Mesenchymal stem cell (in vitro differentiated cells and primary cell): ENCODE results near the gene RBFA. TPM values are rescaled to one million over a fixed set of nuclear protein-coding genes. Genes with fewer than 3 reads are reported as not detected.

ENCODE experiments used
- DNase-seq: peaks from one replicate; pipeline ENCODE4 v3.0.0-alpha.2; 2013
- H2AFZ ChIP-seq: one replicate; pipeline ENCODE4 v1.6.1; 2013; ENCODE audit warnings: low read depth, mild to moderate bottlenecking, control low read depth, inconsistent platforms, low read length, moderate library complexity
- H2AK5ac ChIP-seq: 2 replicates; pipeline ENCODE4 v1.6.1; 2013; ENCODE audit warnings: low read length, moderate library complexity, mild to moderate bottlenecking, inconsistent platforms; ENCODE audit not compliant: severe bottlenecking
- H2BK120ac ChIP-seq: one replicate; pipeline ENCODE4 v1.6.1; 2013; ENCODE audit warnings: low read depth, mild to moderate bottlenecking, inconsistent platforms, low read length, moderate library complexity
- H2BK12ac ChIP-seq, 2 experiments: one replicate each; pipeline ENCODE4 v1.6.1; 2013; ENCODE audit warnings: inconsistent platforms in 2 of 2, low read length in 2 of 2, mild to moderate bottlenecking in 2 of 2, moderate library complexity in 2 of 2, control low read depth in 1 of 2
- H2BK15ac ChIP-seq: one replicate; pipeline ENCODE4 v1.6.1; 2013; ENCODE audit warnings: mild to moderate bottlenecking, low read depth, inconsistent platforms; ENCODE audit not compliant: poor library complexity, severe bottlenecking
- H2BK5ac ChIP-seq: 2 replicates; pipeline ENCODE4 v1.6.1; 2013; ENCODE audit warnings: low read depth, mild to moderate bottlenecking, low read length, control low read depth, inconsistent platforms; ENCODE audit not compliant: poor library complexity, severe bottlenecking
- H3K14ac ChIP-seq, 2 experiments: one replicate each; pipeline ENCODE4 v1.6.1; 2013; ENCODE audit warnings: inconsistent platforms in 2 of 2, low read length in 2 of 2, control low read depth in 1 of 2, mild to moderate bottlenecking in 1 of 2, moderate library complexity in 1 of 2
- H3K18ac ChIP-seq, 2 experiments: one replicate each; pipeline ENCODE4 v1.6.1; 2013; ENCODE audit warnings: inconsistent platforms in 2 of 2, low read length in 2 of 2, control low read depth in 1 of 2, low read depth in 1 of 2, mild to moderate bottlenecking in 1 of 2
- H3K23ac ChIP-seq, 2 experiments: one replicate each; pipeline ENCODE4 v1.6.1; 2013; ENCODE audit warnings: inconsistent platforms in 2 of 2, low read length in 2 of 2, mild to moderate bottlenecking in 2 of 2, moderate library complexity in 2 of 2, control low read depth in 1 of 2
- H3K27ac ChIP-seq: 2 replicates; pipeline ENCODE4 v1.5.1; 2013; ENCODE audit warnings: mild to moderate bottlenecking, moderate library complexity, low read length, control low read depth, inconsistent platforms; ENCODE audit not compliant: poor library complexity, severe bottlenecking
- H3K27me3 ChIP-seq, 2 experiments: 2 replicates each; pipeline versions ENCODE4 v1.6.1 to v1.7.0; 2013; ENCODE audit warnings: low read length in 2 of 2, mild to moderate bottlenecking in 2 of 2, moderate library complexity in 2 of 2, control low read depth in 1 of 2, inconsistent platforms in 1 of 2; ENCODE audit not compliant: control insufficient read depth in 1 of 2, insufficient read depth in 1 of 2
- H3K36me3 ChIP-seq, 2 experiments: 2 replicates each; pipeline versions ENCODE4 v1.6.1 to v1.7.0; 2013; ENCODE audit warnings: low read length in 2 of 2, control low read depth in 1 of 2, inconsistent platforms in 1 of 2, low read depth in 1 of 2, mild to moderate bottlenecking in 1 of 2; ENCODE audit not compliant: insufficient read depth in 2 of 2, control insufficient read depth in 1 of 2
- H3K4ac ChIP-seq, 2 experiments: one replicate each; pipeline ENCODE4 v1.6.1; 2013; ENCODE audit warnings: inconsistent platforms in 2 of 2, low read length in 2 of 2, mild to moderate bottlenecking in 2 of 2, moderate library complexity in 2 of 2, control low read depth in 1 of 2, low read depth in 1 of 2
- H3K4me1 ChIP-seq: 2 replicates; pipeline ENCODE4 v1.6.1; 2013; ENCODE audit warnings: low read depth, low read length, control low read depth; ENCODE audit not compliant: control insufficient read depth, insufficient read depth
- H3K4me2 ChIP-seq: 2 replicates; pipeline ENCODE4 v1.6.1; 2013; ENCODE audit warnings: low read length, mild to moderate bottlenecking, inconsistent platforms; ENCODE audit not compliant: poor library complexity, severe bottlenecking
- H3K4me3 ChIP-seq, 2 experiments: 2 replicates each; pipeline versions ENCODE4 v1.5.1 to v1.7.0; 2013; ENCODE audit warnings: low read length in 2 of 2, mild to moderate bottlenecking in 2 of 2, control low read depth in 1 of 2, low read depth in 1 of 2; ENCODE audit not compliant: insufficient read depth in 1 of 2
- H3K79me1 ChIP-seq: replicated peaks from 2 replicates; pipeline ENCODE4 v1.6.1; 2013; ENCODE audit warnings: mild to moderate bottlenecking, control low read depth, low read length, inconsistent platforms; ENCODE audit not compliant: poor library complexity, severe bottlenecking
- H3K9ac ChIP-seq: 2 replicates; pipeline ENCODE4 v1.7.0; 2013; ENCODE audit warnings: mild to moderate bottlenecking, low read length, moderate library complexity
- H3K9me3 ChIP-seq: 2 replicates; pipeline ENCODE4 v1.7.0; 2013; ENCODE audit warnings: mild to moderate bottlenecking, low read length; ENCODE audit not compliant: control insufficient read depth
- H4K8ac ChIP-seq: one replicate; pipeline ENCODE4 v1.6.1; 2013; ENCODE audit warnings: inconsistent platforms, mild to moderate bottlenecking, low read length, moderate library complexity
- H4K91ac ChIP-seq: one replicate; pipeline ENCODE4 v1.6.1; 2013; ENCODE audit warnings: mild to moderate bottlenecking, low read length, inconsistent platforms
- WGBS: methylation state at CpG from one replicate; pipeline ENCODE4 v1.1.7; 2013; ENCODE audit warnings: mixed read lengths; 5-methylcytosine and 5-hydroxymethylcytosine counted together
- polyA plus RNA-seq, 2 experiments: library from polyadenylated mRNA; stranded (reverse); fragments of 200-250 nt; gene quantifications; one replicate each; pipeline ENCODE4 v1.2.3, GENCODE V29; 2013

RBFA gene
- polyA plus RNA-seq (2013, experiment 1 of 2), result 23.3 TPM
- 22.5 TPM for polyA plus RNA-seq (2013, experiment 2 of 2)

GRCh38 chr18:80034068-80034851 is at the start of gene RBFA:
Gene RBFA, plus strand, starts transcription at chr18:80034434. Its CDS starts 62 bp downstream, at chr18:80034496.
- peak within 1 kb of the TSS in 1 of 2 experiments; percentile 46 for H3K23ac ChIP-seq
- peak within 1 kb of the TSS; percentile 55 for H2BK120ac ChIP-seq
- peak within 1 kb of the TSS; percentile 35 to 76 for H3K4ac ChIP-seq
- no peak for DNase-seq
- peak within 1 kb of the TSS; percentile 80 for H3K27ac ChIP-seq
- peak within 1 kb of the TSS; percentile 57 for H4K91ac ChIP-seq
- no peak within 1 kb of the TSS for H2BK5ac ChIP-seq
- H3K4me2 ChIP-seq, result peak within 1 kb of the TSS; percentile 70
- H3K9me3 ChIP-seq, result no peaks in the 10 kb centered on the region
- peak within 1 kb of the TSS; percentile 83 for H2AFZ ChIP-seq
- peak within 1 kb of the TSS; percentile 95 for H2BK15ac ChIP-seq
- no peaks in the 10 kb centered on the region for H3K27me3 ChIP-seq
- H2BK12ac ChIP-seq, result peak within 1 kb of the TSS; percentile 49 to 60
- peak within 1 kb of the TSS in 1 of 2 experiments; percentile 81 for H3K14ac ChIP-seq
- H3K4me3 ChIP-seq, result peak within 1 kb of the TSS; percentile 92 to 95
- peak within 1 kb of the TSS; percentile 84 for H3K18ac ChIP-seq
- WGBS, result under 1% methylated on average over 83 of the region's 99 CpGs
- H3K9ac ChIP-seq, result peak within 1 kb of the TSS; percentile 96
- H2AK5ac ChIP-seq, result no peak within 1 kb of the TSS
- H4K8ac ChIP-seq, result peak within 1 kb of the TSS; percentile 88
- H3K79me1 ChIP-seq, result peaks cover 34% of the 10 kb centered on the region
- H3K4me1 ChIP-seq, result peaks cover 8% of the 10 kb centered on the region
- peaks cover 14 to 20% of the 10 kb centered on the region in 2 experiments for H3K36me3 ChIP-seq

- Histone ChIP-seq H4K8ac (no peak overlapping the region), H3K36me3 (peaks cover 15 to 20% of the 10 kb centered on the region in 2 experiments), H3K9ac (peak overlapping the region; percentile 100), H3K27ac (no peak overlapping the region), H2BK15ac (no peak overlapping the region), H2AK5ac (no peak overlapping the region), H3K27me3 (no peaks in the 10 kb centered on the region), H4K91ac (no peak overlapping the region), H2BK5ac (no peak overlapping the region), H3K4me3 (no peak overlapping the region), H2BK12ac (no peak overlapping the region), H3K9me3 (no peaks in the 10 kb centered on the region), H2BK120ac (no peak overlapping the region), H3K14ac (no peak overlapping the region), H3K4ac (no peak overlapping the region), H3K4me1 (peaks cover 19% of the 10 kb centered on the region), H2AFZ (no peak overlapping the region), H3K23ac (no peak overlapping the region), H3K4me2 (no peak overlapping the region), H3K79me1 (peaks cover 3% of the 10 kb centered on the region), H3K18ac (no peak overlapping the region)
- no peak for DNase-seq
- WGBS, result 98% methylated on average over 12 of the region's 12 CpGs
Observed at GRCh38 chr18:79985172-79985571, 49.1 kb upstream of the RBFA start.

DNA sequence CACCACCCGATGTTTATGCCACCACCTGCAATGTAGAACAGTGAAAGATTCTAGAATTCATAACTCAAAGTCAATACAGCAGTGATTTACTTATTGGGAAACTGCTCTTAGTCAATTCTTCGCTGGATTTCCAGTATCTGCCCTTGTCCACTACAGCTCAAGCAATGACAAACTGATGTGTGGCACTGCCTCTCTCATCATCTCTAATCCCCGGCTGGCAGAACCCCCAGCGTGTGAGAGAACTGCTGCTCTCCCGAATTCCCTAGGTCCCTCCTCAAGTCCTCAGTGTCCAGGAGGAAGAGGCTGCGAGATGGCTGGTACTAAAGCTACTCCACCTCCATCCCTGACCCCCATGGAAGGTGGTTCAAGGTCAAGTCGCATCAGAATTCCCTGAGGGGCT is 47.5 kb upstream of the RBFA start:
- Histone ChIP-seq H3K9ac (peak overlapping the region; percentile 100), H2BK120ac (no peak overlapping the region), H3K36me3 (peaks cover 14 to 17% of the 10 kb centered on the region in 2 experiments), H3K79me1 (peaks cover 3% of the 10 kb centered on the region), H3K9me3 (no peaks in the 10 kb centered on the region), H4K8ac (no peak overlapping the region), H3K4ac (no peak overlapping the region), H3K14ac (no peak overlapping the region), H3K4me1 (peaks cover 16% of the 10 kb centered on the region), H3K27ac (peak overlapping the region; percentile 8), H2BK15ac (no peak overlapping the region), H3K23ac (no peak overlapping the region), H3K4me2 (peak overlapping the region; percentile 89), H3K18ac (no peak overlapping the region), H2AFZ (no peak overlapping the region), H2BK5ac (no peak overlapping the region), H2AK5ac (no peak overlapping the region), H3K4me3 (peak overlapping the region; percentile 38 to 88), H2BK12ac (no peak overlapping the region), H3K27me3 (no peaks in the 10 kb centered on the region), H4K91ac (no peak overlapping the region)
- DNase-seq, result no peak
- 56% methylated on average over 6 of the region's 7 CpGs for WGBS

DNA sequence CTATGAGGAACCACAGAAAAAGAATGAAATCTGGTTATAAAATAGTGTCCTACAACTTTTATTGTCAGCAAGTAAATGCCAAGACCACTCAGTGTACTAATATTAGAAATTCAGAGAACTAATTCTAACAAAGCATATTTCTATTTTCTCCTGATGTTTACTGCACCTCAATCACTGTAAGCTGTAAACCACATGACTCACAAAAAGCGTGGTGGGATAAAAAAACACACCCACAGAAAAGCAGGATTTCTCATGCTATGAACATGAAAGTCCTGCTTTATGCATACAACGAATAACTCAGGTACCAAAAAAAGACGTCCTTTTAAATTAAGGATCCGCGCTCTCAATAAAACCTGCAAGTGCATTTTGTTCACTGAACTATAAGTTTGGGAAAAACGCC is 46.7 kb upstream of the RBFA start:
- Histone ChIP-seq H4K91ac (no peak overlapping the region), H3K9ac (peak overlapping the region; percentile 100), H2BK15ac (no peak overlapping the region), H2BK120ac (no peak overlapping the region), H3K27ac (no peak overlapping the region), H3K9me3 (no peaks in the 10 kb centered on the region), H3K14ac (no peak overlapping the region), H2AK5ac (no peak overlapping the region), H4K8ac (no peak overlapping the region), H3K4ac (no peak overlapping the region), H3K23ac (no peak overlapping the region), H3K18ac (no peak overlapping the region), H2BK5ac (no peak overlapping the region), H3K4me2 (peak overlapping the region; percentile 84), H3K4me3 (peak overlapping the region; percentile 88 to 97), H3K36me3 (peaks cover 10 to 13% of the 10 kb centered on the region in 2 experiments), H2BK12ac (no peak overlapping the region), H3K27me3 (no peaks in the 10 kb centered on the region), H3K79me1 (peaks cover 3% of the 10 kb centered on the region), H3K4me1 (peaks cover 16% of the 10 kb centered on the region), H2AFZ (no peak overlapping the region)
- WGBS, result 0% methylated on average over 3 of the region's 6 CpGs
- peak; percentile 51 for DNase-seq
